SKM-1 treated with dmso at 0.1 percent for 144 hours (cell line): ENCODE data around the gene KRT81.
"Not testable (repeated sequence)": the region's sequence is repeated elsewhere in the genome, so short reads cannot be mapped to it uniquely, and the experiment has no call there.

ENCODE experiments used
- DNase-seq: peaks from one replicate; lab custom pipeline; 2025; ENCODE audit not compliant: unreplicated experiment; lab: John Stamatoyannopoulos, UW

KRT81 gene

GRCh38 chr12:52255926-52256583, 35.3 kb downstream of the KRT81 start:
- no peak for DNase-seq

- DNase-seq: no peak
Measured at GRCh38 chr12:52254965-52255751, 36.2 kb downstream of the KRT81 start.

DNA sequence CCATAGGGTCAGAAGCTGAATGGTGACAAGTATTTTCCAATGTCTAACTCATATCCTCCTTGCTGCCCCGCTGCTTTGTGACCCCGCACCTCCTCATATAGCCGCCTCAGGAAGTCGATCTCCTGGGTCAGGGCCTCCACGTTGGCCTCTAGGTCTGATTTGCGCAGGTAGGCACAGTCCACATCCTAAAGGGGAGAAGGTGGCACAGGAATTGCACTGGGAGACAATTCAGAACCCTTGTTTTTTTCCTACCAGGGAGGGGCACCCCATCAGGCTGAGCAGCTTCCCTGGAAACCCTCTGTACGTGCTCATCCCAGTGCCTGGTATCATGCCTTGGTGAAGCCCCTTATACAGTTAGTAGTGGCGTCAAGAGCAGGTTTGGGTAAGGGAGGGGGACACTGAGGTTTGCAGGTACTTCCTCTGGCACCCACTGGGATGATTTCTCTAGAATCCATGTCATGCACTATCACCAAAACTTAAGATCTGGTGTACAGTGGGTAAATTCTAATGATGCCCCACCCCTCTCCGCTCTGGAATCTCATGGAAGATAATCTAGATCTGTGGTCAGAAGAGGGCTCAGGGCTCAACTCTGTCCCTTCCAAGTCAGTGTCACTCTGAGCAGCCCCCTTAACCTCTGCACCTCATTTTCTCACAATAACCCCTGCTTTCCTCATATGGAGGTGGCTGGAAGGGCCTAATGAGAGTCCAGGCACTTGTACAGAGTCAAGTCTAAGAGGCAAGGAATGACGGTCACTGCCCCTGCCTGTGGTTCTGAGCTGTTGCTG, 37.0 kb downstream of the KRT81 start:
- no peak for DNase-seq

GRCh38 chr12:52253391-52254179, 37.7 kb downstream of the KRT81 start:
- no peak for DNase-seq

DNA sequence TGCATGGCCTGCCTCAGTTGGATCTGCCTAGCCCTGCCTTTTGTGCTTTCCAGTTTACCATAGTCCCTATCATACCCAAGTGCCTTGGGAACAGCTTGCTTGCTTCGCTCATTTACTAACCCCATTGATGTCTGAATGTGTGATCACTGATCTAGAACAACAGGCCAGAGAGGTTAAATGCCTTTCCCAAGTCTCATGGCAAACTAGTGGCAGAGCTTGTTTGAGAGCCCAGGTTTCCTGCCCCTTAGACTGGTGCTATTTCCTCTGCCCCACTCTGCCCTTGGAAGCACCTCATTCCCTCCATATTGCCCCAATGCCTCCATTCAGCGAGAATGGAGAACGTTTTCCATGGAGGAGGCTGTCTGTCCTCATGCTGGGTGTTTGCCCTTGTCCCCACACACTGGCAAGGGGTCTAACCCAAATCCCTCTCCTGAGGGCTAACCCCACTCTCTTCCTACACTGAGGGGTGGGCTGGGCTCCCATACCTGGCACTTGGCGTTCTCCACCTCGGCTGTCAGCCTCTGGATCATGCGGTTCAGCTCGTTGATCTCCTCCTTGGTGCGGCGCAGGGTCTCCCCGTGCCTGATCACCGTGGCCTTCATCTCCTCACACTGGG, 38.5 kb downstream of the KRT81 start:
- no peak for DNase-seq

DNA sequence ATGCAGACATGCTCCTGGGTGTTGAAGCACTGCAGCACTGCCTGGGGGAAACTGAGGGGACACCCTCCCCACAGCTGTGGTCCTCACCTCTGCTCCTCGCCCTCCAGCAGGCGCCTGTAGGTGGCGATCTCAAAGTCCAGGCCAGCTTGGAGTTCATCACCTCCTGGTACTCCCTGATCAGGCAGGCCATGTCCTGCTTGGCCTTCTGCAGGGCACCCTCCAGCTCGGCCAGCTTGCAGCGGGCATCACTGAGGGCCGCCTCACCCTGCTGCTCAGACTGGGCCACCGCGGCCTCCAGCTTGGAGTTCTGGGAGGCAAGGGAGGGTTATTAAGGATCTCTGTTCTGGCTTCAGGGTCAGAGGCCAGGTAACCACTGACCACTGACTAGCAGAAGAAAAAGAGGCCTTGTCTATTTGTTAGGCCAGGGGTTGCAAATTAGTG, 39.1 kb downstream of the KRT81 start:
- not testable (repeated sequence) for DNase-seq

DNA sequence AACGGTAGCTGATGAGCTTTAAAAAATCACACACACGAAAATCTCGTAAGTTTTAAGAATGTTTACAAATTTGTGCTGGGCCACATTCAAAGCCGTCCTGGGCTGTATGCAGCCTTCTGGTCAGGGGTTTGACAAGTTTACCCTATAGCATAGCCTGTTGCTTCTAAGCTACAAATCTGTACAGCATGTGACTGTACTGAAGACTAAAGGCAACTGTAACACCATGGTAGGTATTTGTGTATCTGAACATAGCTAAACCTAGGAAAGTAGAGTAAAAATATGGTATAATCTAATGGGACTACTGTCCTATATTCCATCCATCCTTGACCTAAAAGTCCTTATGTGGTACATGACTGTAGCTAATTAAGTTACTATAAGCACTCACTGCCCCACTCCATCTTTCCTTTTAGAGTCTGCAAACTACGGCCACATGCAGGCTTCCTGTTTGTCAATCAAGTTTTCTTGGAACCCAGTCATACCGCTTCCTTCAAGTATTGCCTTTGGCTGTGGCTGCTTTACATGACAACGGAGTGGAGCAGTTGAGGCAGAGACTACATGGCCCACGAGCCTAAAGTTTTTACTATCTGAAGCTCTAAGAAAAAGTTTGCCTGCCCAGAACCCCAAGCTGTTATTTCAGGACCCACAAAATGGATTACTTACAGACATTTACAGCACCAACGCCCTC, 39.8 kb downstream of the KRT81 start:
- DNase-seq: no peak

GRCh38 chr12:52250048-52250990, 41.0 kb downstream of the KRT81 start:
- DNase-seq: no peak

GRCh38 chr12:52249511-52250047, 41.8 kb downstream of the KRT81 start:
- DNase-seq: no peak

GRCh38 chr12:52248541-52249461, 42.5 kb downstream of the KRT81 start:
- no peak for DNase-seq

- no peak for DNase-seq
Measured at GRCh38 chr12:52247622-52248540, 43.5 kb downstream of the KRT81 start.

GRCh38 chr12:52246720-52247621, 44.4 kb downstream of the KRT81 start:
- no peak for DNase-seq

DNA sequence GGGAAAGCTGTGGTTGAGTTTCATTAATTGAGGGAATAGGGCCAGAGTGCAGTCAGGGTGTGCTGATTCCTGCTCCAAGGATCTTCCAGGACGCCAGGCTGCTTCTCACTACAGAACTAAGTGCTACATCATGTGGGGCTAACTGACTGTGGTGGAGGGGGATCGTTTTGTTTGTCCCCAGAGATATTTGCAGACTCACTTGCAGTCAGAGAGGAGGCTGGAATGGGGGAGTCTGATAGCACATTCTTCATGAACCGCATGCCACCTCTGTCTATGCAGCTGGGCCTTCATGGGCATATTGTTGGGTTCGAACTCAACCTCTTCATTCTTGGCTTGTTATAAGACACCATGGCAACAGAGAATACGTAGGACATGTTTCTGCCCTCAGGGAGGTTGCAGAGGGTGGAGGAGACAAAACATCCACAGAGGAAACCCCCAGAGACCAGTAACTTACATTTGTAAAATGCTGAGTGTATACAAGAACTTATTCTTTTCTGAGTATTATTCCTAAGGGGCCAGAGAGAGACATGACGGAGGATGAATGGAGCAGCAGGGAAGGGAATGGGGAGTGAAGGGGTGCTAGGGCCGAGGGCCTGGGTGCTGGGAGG, 45.3 kb downstream of the KRT81 start:
- DNase-seq: no peak

- DNase-seq: no peak
Measured at GRCh38 chr12:52245259-52245961, 45.9 kb downstream of the KRT81 start.
